ENCODE data around the gene TRNP1. TPM values are rescaled to one million over a fixed set of nuclear protein-coding genes. Genes with fewer than 3 reads are reported as not detected.

Gene TRNP1
- total RNA-seq, 1 experiment from 2014 or later: 7.9 TPM

DNA sequence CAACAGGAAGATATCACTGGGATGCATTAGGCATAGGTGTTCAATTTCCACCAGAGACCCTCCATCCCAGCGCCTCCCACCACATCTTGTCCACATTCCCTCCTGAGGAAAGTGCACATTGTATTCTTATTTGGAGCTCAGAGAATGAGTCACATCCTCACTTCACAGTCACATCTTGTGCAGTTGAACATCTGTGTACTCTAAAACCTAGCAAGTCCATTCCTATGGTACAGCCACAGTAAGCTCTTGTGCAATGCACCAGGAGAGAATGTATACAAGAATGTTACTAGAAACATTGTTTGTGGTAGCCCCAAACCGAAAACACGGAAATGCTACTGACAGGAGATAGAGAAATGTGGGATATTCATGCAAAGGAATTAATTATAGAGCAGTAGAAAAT, 31.7 kb upstream of the TRNP1 start:
- CTCF ChIA-PET: no interaction called here
- peaks cover 25% of the 10 kb centered on the region for H3K79me2 ChIP-seq (ENCODE audit: low read depth)
- peak overlapping the region; percentile 92 for H3K4me2 ChIP-seq
- H3K27me3 ChIP-seq (ENCODE audit: insufficient read depth, low read depth): no peaks in the 10 kb centered on the region
- intact Hi-C loops (cut with micrococcal nuclease; ENCODE audit: unreplicated experiment): no loop called here
- H4K20me1 ChIP-seq (ENCODE audit: insufficient read depth): no peaks in the 10 kb centered on the region
- BruUV-seq (replicated peaks): no TSS peak
- no peaks in the 10 kb centered on the region for H3K9me3 ChIP-seq (ENCODE audit: insufficient read depth, low read depth)
- POLR2A ChIA-PET (ENCODE audit: unreplicated experiment): interaction anchor here (0.5 to 0.7 kb wide), 5 partner anchors 25 to 431 kb away, joined by 3 to 31 read pairs (median 6); no protein-coding TSS in a partner anchor
- H3K4me3 ChIP-seq: no peak overlapping the region
- no peaks in the 10 kb centered on the region for H3K36me3 ChIP-seq (ENCODE audit: low read depth)
- H3K4me1 ChIP-seq (replicated peaks; ENCODE audit: insufficient read depth): peaks cover 19% of the 10 kb centered on the region
- H3F3A ChIP-seq (ENCODE audit: insufficient read depth, low read depth): peaks cover 17% of the 10 kb centered on the region; the same call in 1 of the 2 replicates
- H3K9me2 ChIP-seq (ENCODE audit: insufficient read depth): no peaks in the 10 kb centered on the region
- no peak overlapping the region for H2AFZ ChIP-seq
- peak in 1 of 2 experiments; percentile 88 for DNase-seq
- H3K27ac ChIP-seq: 0 out of 2 replicates have a peak overlapping the region, but pooled peaks have one; percentile 6
- TF ChIP-seq, protein P1, sequence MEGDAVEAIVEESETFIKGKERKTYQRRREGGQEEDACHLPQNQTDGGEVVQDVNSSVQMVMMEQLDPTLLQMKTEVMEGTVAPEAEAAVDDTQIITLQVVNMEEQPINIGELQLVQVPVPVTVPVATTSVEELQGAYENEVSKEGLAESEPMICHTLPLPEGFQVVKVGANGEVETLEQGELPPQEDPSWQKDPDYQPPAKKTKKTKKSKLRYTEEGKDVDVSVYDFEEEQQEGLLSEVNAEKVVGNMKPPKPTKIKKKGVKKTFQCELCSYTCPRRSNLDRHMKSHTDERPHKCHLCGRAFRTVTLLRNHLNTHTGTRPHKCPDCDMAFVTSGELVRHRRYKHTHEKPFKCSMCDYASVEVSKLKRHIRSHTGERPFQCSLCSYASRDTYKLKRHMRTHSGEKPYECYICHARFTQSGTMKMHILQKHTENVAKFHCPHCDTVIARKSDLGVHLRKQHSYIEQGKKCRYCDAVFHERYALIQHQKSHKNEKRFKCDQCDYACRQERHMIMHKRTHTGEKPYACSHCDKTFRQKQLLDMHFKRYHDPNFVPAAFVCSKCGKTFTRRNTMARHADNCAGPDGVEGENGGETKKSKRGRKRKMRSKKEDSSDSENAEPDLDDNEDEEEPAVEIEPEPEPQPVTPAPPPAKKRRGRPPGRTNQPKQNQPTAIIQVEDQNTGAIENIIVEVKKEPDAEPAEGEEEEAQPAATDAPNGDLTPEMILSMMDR (conservative IDR thresholded peaks at IDR 0.05): no peak
- no peak for TF ChIP-seq EZH2 (IDR thresholded peaks at IDR 0.05; ENCODE audit: low read depth)

DNA sequence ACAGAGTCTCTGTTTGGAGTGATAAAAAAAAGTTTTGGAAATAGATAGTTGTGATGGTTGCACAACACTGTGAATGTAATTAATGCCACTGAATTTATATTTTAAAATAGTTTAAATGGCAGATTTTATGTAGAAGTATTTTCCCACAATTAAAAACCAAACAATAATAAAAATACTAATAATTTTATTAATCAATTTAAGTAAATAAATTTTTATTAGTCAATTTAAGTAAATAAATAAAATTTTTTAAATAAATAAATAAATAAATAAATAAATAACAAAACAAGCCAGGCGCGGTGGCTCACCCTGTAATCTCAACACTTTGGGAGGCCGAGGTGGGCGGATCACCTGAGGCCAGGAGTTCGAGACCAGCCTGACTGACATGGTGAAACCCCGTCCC, 28.3 kb upstream of the TRNP1 start:
- intact Hi-C loops (cut with micrococcal nuclease; ENCODE audit: unreplicated experiment): no loop called here
- CTCF ChIA-PET: no interaction called here
- TF ChIP-seq EZH2 (IDR thresholded peaks at IDR 0.05; ENCODE audit: low read depth): no peak
- TF ChIP-seq, protein P1 (conservative IDR thresholded peaks at IDR 0.05): no peak

DNA sequence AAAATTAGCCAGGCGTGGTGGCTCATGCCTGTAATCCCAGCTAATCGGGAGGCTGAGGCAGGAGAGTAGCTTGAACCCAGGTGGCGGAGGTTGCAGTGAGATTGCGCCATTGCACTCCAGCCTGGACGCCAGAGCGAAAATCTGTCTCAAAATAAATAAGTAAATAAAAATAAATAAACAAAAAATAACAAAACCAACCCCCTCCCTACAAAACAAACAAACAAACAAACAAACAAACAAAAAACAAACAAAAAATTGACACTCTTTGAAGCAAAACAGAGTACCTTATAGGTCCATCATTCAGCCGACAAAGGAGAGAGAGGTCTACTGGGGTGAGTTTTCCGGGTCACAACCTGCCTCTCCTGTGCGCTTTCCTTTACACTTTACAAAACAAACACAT, 27.9 kb upstream of the TRNP1 start:
- Histone ChIP-seq H3K4me2 (no peak overlapping the region), H3K27ac (no peak overlapping the region), H3K4me1 (replicated peaks; ENCODE audit: insufficient read depth) (peaks cover 19% of the 10 kb centered on the region), H3K27me3 (ENCODE audit: insufficient read depth, low read depth) (no peaks in the 10 kb centered on the region), H3K36me3 (ENCODE audit: low read depth) (no peaks in the 10 kb centered on the region), H2AFZ (no peak overlapping the region), H3F3A (ENCODE audit: insufficient read depth, low read depth) (peaks cover 17% of the 10 kb centered on the region; the same call in 1 of the 2 replicates), H3K4me3 (no peak overlapping the region), H3K9me2 (ENCODE audit: insufficient read depth) (no peaks in the 10 kb centered on the region), H4K20me1 (ENCODE audit: insufficient read depth) (no peaks in the 10 kb centered on the region), H3K79me2 (ENCODE audit: low read depth) (0 out of 2 replicates have a peak, but pooled peaks cover 5% of the 10 kb centered on the region), H3K9me3 (ENCODE audit: insufficient read depth, low read depth) (no peaks in the 10 kb centered on the region)
- no peak for DNase-seq
- BruUV-seq (replicated peaks): no TSS peak
- intact Hi-C loops (cut with micrococcal nuclease; ENCODE audit: unreplicated experiment): loop anchor here (2.0 kb wide), 2 partner anchors 27 to 79 kb away; partner anchors contain the start of gene TRNP1
- TF ChIP-seq, protein P1 (conservative IDR thresholded peaks at IDR 0.05): no peak
- TF ChIP-seq EZH2 (IDR thresholded peaks at IDR 0.05; ENCODE audit: low read depth): no peak
- POLR2A ChIA-PET (ENCODE audit: unreplicated experiment): no interaction called here
- CTCF ChIA-PET: no interaction called here

More for the DNA sequence above, 28.3 kb upstream of the TRNP1 start:
- H3K27ac ChIP-seq: no peak overlapping the region
- H3F3A ChIP-seq (ENCODE audit: insufficient read depth, low read depth): peaks cover 17% of the 10 kb centered on the region; the same call in 1 of the 2 replicates
- no peaks in the 10 kb centered on the region for H3K9me3 ChIP-seq (ENCODE audit: insufficient read depth, low read depth)
- H4K20me1 ChIP-seq (ENCODE audit: insufficient read depth): no peaks in the 10 kb centered on the region
- H3K4me3 ChIP-seq: no peak overlapping the region
- no peak overlapping the region for H2AFZ ChIP-seq
- BruUV-seq (replicated peaks): no TSS peak
- H3K79me2 ChIP-seq (ENCODE audit: low read depth): 0 out of 2 replicates have a peak, but pooled peaks cover 6% of the 10 kb centered on the region
- no peaks in the 10 kb centered on the region for H3K27me3 ChIP-seq (ENCODE audit: insufficient read depth, low read depth)
- H3K4me1 ChIP-seq (replicated peaks; ENCODE audit: insufficient read depth): peaks cover 19% of the 10 kb centered on the region
- no peaks in the 10 kb centered on the region for H3K9me2 ChIP-seq (ENCODE audit: insufficient read depth)
- POLR2A ChIA-PET (ENCODE audit: unreplicated experiment): no interaction called here
- H3K36me3 ChIP-seq (ENCODE audit: low read depth): no peaks in the 10 kb centered on the region
- DNase-seq: no peak
- H3K4me2 ChIP-seq: no peak overlapping the region

All from PC-9 (cell line).